GM12801 (cell line): Measurements from ENCODE around the gene NOTCH4.

ENCODE experiments used
- CTCF ChIP-seq: IDR thresholded peaks from one replicate; pipeline ENCODE4 v1.5.1; 2011; ENCODE audit warnings: control low read depth; ENCODE audit not compliant: insufficient read length; ENCODE audit errors: extremely low read depth

NOTCH4 gene

GRCh38 chr6:32214126-32214525, 9.7 kb downstream of the NOTCH4 start:
- TF ChIP-seq CTCF, result no peak

- TF ChIP-seq CTCF, result no peak
Measured at GRCh38 chr6:32213649-32214048, 10.2 kb downstream of the NOTCH4 start.

GRCh38 chr6:32212076-32212760, 11.6 kb downstream of the NOTCH4 start:
- TF ChIP-seq CTCF, result no peak

- TF ChIP-seq CTCF, result no peak
Measured at GRCh38 chr6:32210191-32210601, 13.7 kb downstream of the NOTCH4 start.

- TF ChIP-seq CTCF, result no peak
Measured at GRCh38 chr6:32208996-32209395, 14.9 kb downstream of the NOTCH4 start.

GRCh38 chr6:32204268-32204715, 19.6 kb downstream of the NOTCH4 start:
- TF ChIP-seq CTCF, result no peak

GRCh38 chr6:32203426-32204267, 20.2 kb downstream of the NOTCH4 start:
- TF ChIP-seq CTCF, result no peak
